ENCODE data around the gene TSPEAR.

The TSPEAR gene

GRCh38 chr21:44756423-44757185 lies 45.2 kb upstream of the TSPEAR start:
- no peak overlapping the region for H3K4me3 ChIP-seq (ENCODE audit: low read depth, low read length)
- no peak for TF ChIP-seq CTCF (IDR thresholded peaks at IDR 0.05; ENCODE audit: low read depth, low read length)

GRCh38 chr21:44755227-44755626 lies 43.9 kb upstream of the TSPEAR start:
- H3K4me3 ChIP-seq (ENCODE audit: low read depth, low read length): no peak overlapping the region
- TF ChIP-seq CTCF (IDR thresholded peaks at IDR 0.05; ENCODE audit: low read depth, low read length): no peak

GRCh38 chr21:44753357-44753756 lies 42.0 kb upstream of the TSPEAR start:
- TF ChIP-seq CTCF (IDR thresholded peaks at IDR 0.05; ENCODE audit: low read depth, low read length): no peak
- no peak overlapping the region for H3K4me3 ChIP-seq (ENCODE audit: low read depth, low read length)

- H3K4me3 ChIP-seq (ENCODE audit: low read depth, low read length): no peak overlapping the region
- TF ChIP-seq CTCF (IDR thresholded peaks at IDR 0.05; ENCODE audit: low read depth, low read length): no peak
These were observed 41.4 kb upstream of the TSPEAR start for GRCh38 chr21:44752671-44753235.

- no peak overlapping the region for H3K4me3 ChIP-seq (ENCODE audit: low read depth, low read length)
- no peak for TF ChIP-seq CTCF (IDR thresholded peaks at IDR 0.05; ENCODE audit: low read depth, low read length)
These were observed 40.6 kb upstream of the TSPEAR start for GRCh38 chr21:44751799-44752636.

GRCh38 chr21:44751186-44751798 lies 39.9 kb upstream of the TSPEAR start:
- no peak for TF ChIP-seq CTCF (IDR thresholded peaks at IDR 0.05; ENCODE audit: low read depth, low read length)
- H3K4me3 ChIP-seq (ENCODE audit: low read depth, low read length): no peak overlapping the region

Measured in WI38 (cell line).